ENCODE results near the gene HLTF.

Gene HLTF

DNA sequence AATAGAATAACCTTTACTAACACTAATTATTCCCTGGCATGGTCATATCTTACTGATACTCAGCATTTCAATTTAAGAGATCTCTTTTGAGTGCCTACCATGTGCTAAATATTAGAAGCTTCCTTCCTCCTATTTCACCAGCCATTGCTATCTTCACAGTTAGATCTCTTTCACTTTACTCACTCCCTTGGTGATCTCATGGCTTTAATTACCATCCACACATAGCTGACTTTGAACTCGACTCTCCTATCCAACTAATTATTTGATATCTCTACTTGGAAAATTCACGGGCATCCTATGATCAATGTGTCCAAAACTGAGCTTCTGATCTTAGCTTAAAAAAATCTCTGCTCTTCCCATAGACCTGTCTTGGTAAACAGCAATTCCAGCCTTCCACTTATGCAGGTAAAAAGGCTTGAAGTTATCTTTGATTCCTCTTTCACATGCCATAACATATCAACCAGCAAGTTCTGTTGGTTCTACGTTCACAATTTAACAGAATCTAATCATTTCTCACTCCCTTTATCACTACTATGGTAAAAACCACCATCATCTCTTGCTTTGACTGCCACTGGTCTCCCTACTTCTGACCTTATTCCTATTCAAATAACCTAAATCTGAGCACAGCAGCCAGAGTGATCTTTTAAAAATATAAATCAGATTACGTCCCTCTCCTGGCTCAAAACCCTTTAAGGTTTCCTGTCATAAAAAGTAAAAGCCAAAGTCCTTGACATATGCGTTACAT is 41.8 kb downstream of the HLTF start:
- H3K36me3 ChIP-seq (ENCODE audit: insufficient read depth, low read length) = peaks cover 40% of the 10 kb centered on the region
- H3K79me2 ChIP-seq (ENCODE audit: control insufficient read depth, insufficient read depth, low read length, unreplicated experiment) = no peaks in the 10 kb centered on the region
- H2AFZ ChIP-seq (ENCODE audit: low read length, unreplicated experiment) = no peak overlapping the region
- no peaks in the 10 kb centered on the region for H3K27me3 ChIP-seq (ENCODE audit: insufficient read depth, low read length)
- no peak overlapping the region for H3K27ac ChIP-seq (ENCODE audit: low read depth, low read length)
- H3K4me3 ChIP-seq (ENCODE audit: low read depth, low read length) = no peak overlapping the region
- peaks cover 23% of the 10 kb centered on the region for H3K4me1 ChIP-seq (ENCODE audit: control insufficient read depth, insufficient read depth, low read length, unreplicated experiment)

DNA sequence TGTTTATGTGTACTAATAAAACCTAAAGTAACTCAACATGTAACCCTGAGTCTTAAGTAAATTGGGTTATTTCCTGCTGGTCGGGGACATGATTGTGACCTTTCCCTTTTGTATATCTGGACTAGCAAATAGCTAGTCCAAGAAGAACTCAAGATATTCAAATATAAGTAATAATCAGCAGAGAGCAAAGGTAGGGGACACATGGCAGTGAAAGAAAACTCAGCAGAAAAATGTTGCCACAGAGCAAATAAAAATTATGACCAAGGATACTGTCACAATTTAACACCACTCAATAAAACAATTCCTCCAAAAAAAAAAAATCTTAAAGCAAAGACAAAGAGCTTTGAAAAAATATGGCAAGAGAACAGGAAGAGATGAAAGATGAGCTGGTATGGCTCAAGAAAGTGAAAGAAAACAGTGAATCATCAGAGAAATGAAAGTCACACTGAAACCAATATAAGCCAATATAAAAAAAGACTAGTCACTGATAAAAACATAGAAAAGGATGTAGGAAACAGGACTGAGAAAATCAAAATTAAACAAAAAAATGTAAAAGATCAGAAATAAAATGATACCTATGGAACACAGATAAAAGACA is 43.4 kb downstream of the HLTF start:
- no peaks in the 10 kb centered on the region for H3K79me2 ChIP-seq (ENCODE audit: control insufficient read depth, insufficient read depth, low read length, unreplicated experiment)
- H3K4me1 ChIP-seq (ENCODE audit: control insufficient read depth, insufficient read depth, low read length, unreplicated experiment) = peaks cover 23% of the 10 kb centered on the region
- peaks cover 30% of the 10 kb centered on the region for H3K36me3 ChIP-seq (ENCODE audit: insufficient read depth, low read length)
- H3K27ac ChIP-seq (ENCODE audit: low read depth, low read length) = peak overlapping the region; percentile 94
- peak overlapping the region; percentile 56 for H3K4me3 ChIP-seq (ENCODE audit: low read depth, low read length)
- no peaks in the 10 kb centered on the region for H3K27me3 ChIP-seq (ENCODE audit: insufficient read depth, low read length)
- peak overlapping the region; percentile 11 for H2AFZ ChIP-seq (ENCODE audit: low read length, unreplicated experiment)

DNA sequence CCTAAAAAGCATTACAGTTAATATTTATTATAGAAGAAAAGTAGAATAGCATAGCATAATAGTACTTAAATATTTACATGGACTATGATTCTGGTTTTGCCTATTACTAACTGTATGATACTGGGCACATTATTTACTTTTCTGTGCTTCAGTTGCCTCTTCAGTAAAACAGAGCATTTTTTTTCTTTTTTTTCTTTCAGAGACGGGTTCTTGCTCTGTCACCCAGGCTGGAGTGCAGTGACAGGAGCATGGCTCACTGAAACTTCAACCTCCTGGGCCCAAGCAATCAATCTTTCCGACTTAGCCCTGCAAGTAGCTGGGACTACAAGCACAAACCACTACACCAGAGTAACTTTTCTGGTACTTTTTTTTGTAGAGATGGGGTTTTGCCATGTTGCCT is 48.0 kb downstream of the HLTF start:
- Histone ChIP-seq H3K4me3 (ENCODE audit: low read depth, low read length) (no peak overlapping the region), H3K4me1 (ENCODE audit: control insufficient read depth, insufficient read depth, low read length, unreplicated experiment) (peaks cover 11% of the 10 kb centered on the region), H3K27me3 (ENCODE audit: insufficient read depth, low read length) (no peaks in the 10 kb centered on the region), H3K27ac (ENCODE audit: low read depth, low read length) (no peak overlapping the region), H2AFZ (ENCODE audit: low read length, unreplicated experiment) (no peak overlapping the region), H3K79me2 (ENCODE audit: control insufficient read depth, insufficient read depth, low read length, unreplicated experiment) (no peaks in the 10 kb centered on the region), H3K36me3 (ENCODE audit: insufficient read depth, low read length) (peaks cover 20% of the 10 kb centered on the region; the same call in 1 of the 2 replicates)

DNA sequence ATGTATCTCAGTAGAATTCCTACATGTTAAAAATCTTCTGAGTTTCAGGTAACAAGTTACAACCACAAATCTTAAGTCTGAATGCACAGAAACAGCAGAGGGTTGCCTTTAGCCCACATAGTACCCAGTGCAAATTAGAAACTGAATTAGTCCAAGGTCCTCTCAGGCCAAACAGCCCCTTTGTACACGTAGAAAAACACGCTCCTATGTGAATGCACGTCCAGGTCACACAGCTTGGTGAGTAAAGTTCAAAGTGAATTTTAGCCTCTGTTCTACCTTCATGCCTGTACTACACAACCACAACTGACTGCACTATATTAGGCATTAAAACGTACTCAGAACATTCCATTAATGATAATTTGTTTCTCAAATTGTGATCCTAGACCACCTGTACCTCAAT is 48.6 kb downstream of the HLTF start:
- Histone ChIP-seq H3K36me3 (ENCODE audit: insufficient read depth, low read length) (peaks cover 20% of the 10 kb centered on the region; the same call in 1 of the 2 replicates), H3K27me3 (ENCODE audit: insufficient read depth, low read length) (no peaks in the 10 kb centered on the region), H2AFZ (ENCODE audit: low read length, unreplicated experiment) (no peak overlapping the region), H3K4me3 (ENCODE audit: low read depth, low read length) (no peak overlapping the region), H3K79me2 (ENCODE audit: control insufficient read depth, insufficient read depth, low read length, unreplicated experiment) (no peaks in the 10 kb centered on the region), H3K27ac (ENCODE audit: low read depth, low read length) (no peak overlapping the region), H3K4me1 (ENCODE audit: control insufficient read depth, insufficient read depth, low read length, unreplicated experiment) (peaks cover 6% of the 10 kb centered on the region)

DNA sequence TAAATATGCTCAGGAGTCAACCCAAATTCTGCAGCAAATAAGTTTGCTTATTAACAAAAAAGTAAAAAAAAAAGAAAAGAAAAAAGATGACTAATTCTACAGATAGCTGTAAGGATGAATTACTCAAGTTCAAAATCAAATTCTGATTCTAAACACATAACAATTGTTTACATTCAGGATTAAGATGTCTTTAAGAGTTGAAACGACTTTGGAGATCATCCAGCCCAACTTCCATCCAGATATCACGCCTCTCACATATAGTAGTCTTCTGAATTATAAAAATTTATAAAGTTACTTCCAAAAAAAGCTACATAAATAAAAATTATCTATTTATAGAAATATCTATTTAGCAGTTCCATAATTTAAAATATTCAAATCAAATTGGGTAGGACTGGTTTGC is 55.2 kb downstream of the HLTF start:
- H3K4me3 ChIP-seq (ENCODE audit: low read depth, low read length) = no peak overlapping the region
- H3K4me1 ChIP-seq (ENCODE audit: control insufficient read depth, insufficient read depth, low read length, unreplicated experiment) = no peaks in the 10 kb centered on the region
- H3K27me3 ChIP-seq (ENCODE audit: insufficient read depth, low read length) = no peaks in the 10 kb centered on the region
- no peaks in the 10 kb centered on the region for H3K79me2 ChIP-seq (ENCODE audit: control insufficient read depth, insufficient read depth, low read length, unreplicated experiment)
- peaks cover 25% of the 10 kb centered on the region for H3K36me3 ChIP-seq (ENCODE audit: insufficient read depth, low read length)
- H2AFZ ChIP-seq (ENCODE audit: low read length, unreplicated experiment) = no peak overlapping the region
- no peak overlapping the region for H3K27ac ChIP-seq (ENCODE audit: low read depth, low read length)

DNA sequence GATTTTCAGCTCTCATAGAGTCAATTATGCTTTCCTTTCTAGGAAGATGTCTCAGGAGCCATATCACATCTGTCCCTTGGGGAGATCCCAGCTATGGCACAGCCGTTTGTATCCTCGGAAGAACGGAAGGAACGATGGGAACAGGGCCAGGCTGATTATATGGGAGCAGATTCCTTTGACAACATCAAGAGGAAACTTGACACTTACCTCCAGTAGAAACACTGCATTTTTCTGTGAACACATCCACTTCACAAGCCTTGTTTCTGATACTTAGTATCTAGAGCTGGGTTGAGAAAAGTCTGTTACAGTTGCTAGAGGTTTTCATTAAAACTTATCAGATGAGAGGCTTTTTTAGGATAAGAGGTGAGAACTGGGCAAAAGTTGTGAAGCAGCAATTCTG is 59.6 kb downstream of the HLTF start:
- no peak overlapping the region for H3K4me3 ChIP-seq (ENCODE audit: low read depth, low read length)
- peaks cover 6% of the 10 kb centered on the region for H3K4me1 ChIP-seq (ENCODE audit: control insufficient read depth, insufficient read depth, low read length, unreplicated experiment)
- H3K27ac ChIP-seq (ENCODE audit: low read depth, low read length) = no peak overlapping the region
- H3K27me3 ChIP-seq (ENCODE audit: insufficient read depth, low read length) = no peaks in the 10 kb centered on the region
- peaks cover 43% of the 10 kb centered on the region for H3K36me3 ChIP-seq (ENCODE audit: insufficient read depth, low read length)
- H2AFZ ChIP-seq (ENCODE audit: low read length, unreplicated experiment) = no peak overlapping the region
- H3K79me2 ChIP-seq (ENCODE audit: control insufficient read depth, insufficient read depth, low read length, unreplicated experiment) = no peaks in the 10 kb centered on the region

DNA sequence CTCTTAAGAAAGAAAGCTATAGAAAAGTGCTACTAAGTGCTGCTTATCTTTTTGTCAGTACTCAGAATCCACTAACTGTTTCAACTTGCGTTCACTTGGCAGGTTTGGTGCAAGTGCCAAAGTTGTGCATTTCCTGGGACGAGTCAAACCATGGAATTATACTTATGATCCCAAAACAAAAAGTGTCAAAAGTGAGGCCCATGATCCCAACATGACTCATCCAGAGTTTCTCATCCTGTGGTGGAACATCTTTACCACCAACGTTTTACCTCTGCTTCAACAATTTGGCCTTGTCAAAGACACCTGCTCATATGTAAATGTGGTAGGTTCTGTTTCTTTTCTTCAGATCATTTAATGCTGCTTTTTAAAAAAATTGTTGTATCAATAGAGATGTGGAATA is 62.4 kb downstream of the HLTF start:
- Histone ChIP-seq H2AFZ (ENCODE audit: low read length, unreplicated experiment) (no peak overlapping the region), H3K27ac (ENCODE audit: low read depth, low read length) (no peak overlapping the region), H3K79me2 (ENCODE audit: control insufficient read depth, insufficient read depth, low read length, unreplicated experiment) (no peaks in the 10 kb centered on the region), H3K36me3 (ENCODE audit: insufficient read depth, low read length) (peaks cover 31% of the 10 kb centered on the region), H3K27me3 (ENCODE audit: insufficient read depth, low read length) (no peaks in the 10 kb centered on the region), H3K4me1 (ENCODE audit: control insufficient read depth, insufficient read depth, low read length, unreplicated experiment) (peaks cover 27% of the 10 kb centered on the region), H3K4me3 (ENCODE audit: low read depth, low read length) (no peak overlapping the region)

DNA sequence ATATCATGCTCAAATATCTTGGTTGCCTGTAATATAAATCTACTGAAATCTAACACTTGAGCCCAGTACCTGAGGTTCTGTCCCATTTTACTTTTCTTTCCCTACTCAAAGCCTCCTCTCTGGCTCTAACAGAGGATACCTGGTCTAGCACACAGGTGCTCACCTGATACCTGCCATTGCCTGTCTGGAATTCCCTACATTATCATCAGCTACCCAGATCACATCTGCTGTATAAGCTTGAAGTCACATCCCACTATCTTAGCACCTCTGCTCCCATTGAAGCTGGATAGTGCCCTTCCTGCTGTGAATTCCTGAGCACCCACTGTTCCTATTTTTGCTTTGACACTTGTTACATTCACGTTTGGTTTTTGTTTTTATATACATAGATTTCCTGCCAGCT is 64.5 kb downstream of the HLTF start:
- Histone ChIP-seq H3K36me3 (ENCODE audit: insufficient read depth, low read length) (peaks cover 28% of the 10 kb centered on the region), H3K79me2 (ENCODE audit: control insufficient read depth, insufficient read depth, low read length, unreplicated experiment) (no peaks in the 10 kb centered on the region)

DNA sequence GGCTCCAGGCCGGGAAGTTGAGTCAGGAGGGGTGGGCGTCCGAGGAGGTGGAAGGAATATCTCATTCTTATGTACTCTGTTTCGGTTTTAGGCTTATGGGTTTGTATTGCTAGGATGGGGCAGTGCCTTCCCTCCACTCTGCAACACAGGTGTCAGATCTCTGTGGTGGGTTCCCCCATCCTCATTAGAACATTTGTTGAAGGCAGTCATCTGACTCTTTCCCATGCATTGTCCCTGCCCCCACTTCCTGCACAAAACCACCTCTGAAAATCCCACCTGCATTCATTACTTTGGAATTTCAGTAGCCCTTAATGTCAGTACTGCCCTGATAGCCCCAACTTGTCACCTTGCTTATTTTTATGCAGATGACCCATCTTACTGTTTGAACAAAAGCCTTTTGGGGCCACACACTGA is 65.5 kb downstream of the HLTF start:
- H3K36me3 ChIP-seq (ENCODE audit: insufficient read depth, low read length) = peaks cover 23% of the 10 kb centered on the region
- H2AFZ ChIP-seq (ENCODE audit: low read length, unreplicated experiment) = no peak overlapping the region
- no peaks in the 10 kb centered on the region for H3K79me2 ChIP-seq (ENCODE audit: control insufficient read depth, insufficient read depth, low read length, unreplicated experiment)
- H3K27me3 ChIP-seq (ENCODE audit: insufficient read depth, low read length) = no peaks in the 10 kb centered on the region
- no peak overlapping the region for H3K27ac ChIP-seq (ENCODE audit: low read depth, low read length)
- H3K4me1 ChIP-seq (ENCODE audit: control insufficient read depth, insufficient read depth, low read length, unreplicated experiment) = peaks cover 50% of the 10 kb centered on the region
- H3K4me3 ChIP-seq (ENCODE audit: low read depth, low read length) = no peak overlapping the region

More for the DNA sequence above, 64.5 kb downstream of the HLTF start:
- Histone ChIP-seq H3K4me3 (ENCODE audit: low read depth, low read length) (no peak overlapping the region), H2AFZ (ENCODE audit: low read length, unreplicated experiment) (no peak overlapping the region), H3K4me1 (ENCODE audit: control insufficient read depth, insufficient read depth, low read length, unreplicated experiment) (peaks cover 44% of the 10 kb centered on the region), H3K27me3 (ENCODE audit: insufficient read depth, low read length) (no peaks in the 10 kb centered on the region), H3K27ac (ENCODE audit: low read depth, low read length) (no peak overlapping the region)

DNA sequence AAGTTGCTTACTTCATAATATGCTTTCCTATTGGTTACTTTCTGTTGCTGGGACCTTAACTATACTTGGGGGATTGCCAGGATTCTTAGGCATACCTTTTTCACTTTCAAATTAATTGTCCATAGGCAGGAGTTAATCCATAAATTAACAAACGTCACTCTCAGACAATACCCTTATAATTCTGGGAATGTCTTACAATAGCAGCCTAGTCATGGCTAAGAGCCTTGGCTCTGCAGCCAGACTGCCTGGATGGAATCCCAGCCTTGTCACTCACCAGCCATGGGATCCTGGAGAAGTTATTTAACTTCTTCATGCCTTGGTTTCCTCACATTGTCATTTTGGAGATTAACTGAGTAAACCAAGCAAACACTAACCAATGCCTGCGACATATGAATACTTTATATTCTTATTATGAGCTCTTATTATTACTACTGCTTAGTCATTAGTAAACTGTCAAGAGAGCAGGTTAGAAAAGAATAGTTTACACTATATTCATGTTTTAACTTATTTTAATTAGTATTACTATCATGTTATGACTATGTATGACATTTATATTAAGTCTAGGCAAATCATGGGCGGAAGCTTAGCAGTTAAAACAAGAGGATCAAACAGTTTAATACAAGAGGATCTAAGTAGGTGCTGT is 66.0 kb downstream of the HLTF start:
- no peaks in the 10 kb centered on the region for H3K79me2 ChIP-seq (ENCODE audit: control insufficient read depth, insufficient read depth, low read length, unreplicated experiment)
- no peaks in the 10 kb centered on the region for H3K27me3 ChIP-seq (ENCODE audit: insufficient read depth, low read length)
- no peak overlapping the region for H3K4me3 ChIP-seq (ENCODE audit: low read depth, low read length)
- no peak overlapping the region for H3K27ac ChIP-seq (ENCODE audit: low read depth, low read length)
- peaks cover 54% of the 10 kb centered on the region for H3K4me1 ChIP-seq (ENCODE audit: control insufficient read depth, insufficient read depth, low read length, unreplicated experiment)
- no peak overlapping the region for H2AFZ ChIP-seq (ENCODE audit: low read length, unreplicated experiment)
- peaks cover 18% of the 10 kb centered on the region for H3K36me3 ChIP-seq (ENCODE audit: insufficient read depth, low read length)

DNA sequence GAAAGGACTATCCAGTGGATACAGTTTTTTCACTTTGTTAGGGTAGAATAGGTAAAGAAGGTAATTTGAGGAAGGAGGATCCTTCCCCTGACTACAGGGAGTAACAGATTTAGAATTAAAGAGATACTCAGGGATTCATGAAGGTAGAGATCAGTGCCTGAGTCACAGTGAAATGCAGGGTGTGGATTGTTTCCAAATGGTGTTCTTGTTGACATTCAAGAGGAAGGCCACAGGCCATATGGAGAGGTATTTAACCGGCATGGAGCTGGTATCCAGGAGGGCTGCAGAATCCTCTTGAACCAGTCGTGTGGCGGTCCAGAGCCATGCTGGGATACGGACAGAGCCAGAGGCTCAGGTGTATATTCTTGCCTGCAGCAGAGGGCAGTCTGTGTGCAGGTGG is 66.8 kb downstream of the HLTF start:
- H3K79me2 ChIP-seq (ENCODE audit: control insufficient read depth, insufficient read depth, low read length, unreplicated experiment) = peaks cover 3% of the 10 kb centered on the region
- H3K27ac ChIP-seq (ENCODE audit: low read depth, low read length) = no peak overlapping the region
- H3K27me3 ChIP-seq (ENCODE audit: insufficient read depth, low read length) = no peaks in the 10 kb centered on the region
- no peak overlapping the region for H3K4me3 ChIP-seq (ENCODE audit: low read depth, low read length)
- peaks cover 60% of the 10 kb centered on the region for H3K4me1 ChIP-seq (ENCODE audit: control insufficient read depth, insufficient read depth, low read length, unreplicated experiment)
- no peak overlapping the region for H2AFZ ChIP-seq (ENCODE audit: low read length, unreplicated experiment)
- H3K36me3 ChIP-seq (ENCODE audit: insufficient read depth, low read length) = peaks cover 11% of the 10 kb centered on the region
